ENCODE results near the gene UBE2H. TPM values are rescaled to one million over a fixed set of nuclear protein-coding genes. Genes with fewer than 3 reads are reported as not detected.
A peak's percentile ranks its signal among the peaks of the same experiment; 100 is the strongest.

UBE2H gene
- total RNA-seq, 1 experiment from 2014 or later, result 75.1 TPM

DNA sequence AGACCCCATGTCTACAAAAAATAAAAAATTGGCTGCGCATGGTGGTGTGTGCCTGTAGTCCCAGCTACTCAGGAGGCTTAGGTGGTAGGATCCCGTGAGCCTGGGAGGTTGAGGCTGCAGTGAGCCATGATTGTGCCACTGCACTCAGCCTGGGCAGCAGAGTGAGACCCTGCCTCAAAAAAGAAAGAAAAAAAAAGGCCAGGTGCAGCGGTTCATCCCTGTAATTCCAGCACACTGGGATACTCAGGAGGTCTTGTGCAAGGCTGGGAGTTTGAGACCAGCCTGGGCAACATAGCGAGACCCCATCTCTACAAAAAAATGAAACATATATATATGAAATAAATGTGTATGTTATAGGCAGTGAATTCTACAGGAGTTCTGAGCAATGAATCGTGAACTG is 44.5 kb upstream of the UBE2H start:
- Histone ChIP-seq H2BK20ac (ENCODE audit: low read depth, low read length, poor library complexity, severe bottlenecking) (no peak overlapping the region), H4K91ac (ENCODE audit: insufficient read length, low read depth, low read length) (no peak overlapping the region), H3K4me1 (ENCODE audit: insufficient read depth, low read length) (no peaks in the 10 kb centered on the region), H3K14ac (ENCODE audit: insufficient read depth, low read length) (no peak overlapping the region), H4K20me1 (ENCODE audit: control insufficient read depth, insufficient read depth, insufficient read length) (no peaks in the 10 kb centered on the region), H2AFZ (ENCODE audit: low read length) (no peak overlapping the region), H3K56ac (ENCODE audit: insufficient read length, low read depth, low read length) (no peak overlapping the region), H2AK5ac (ENCODE audit: insufficient read length, low read length) (no peak overlapping the region), H2BK5ac (ENCODE audit: insufficient read length, low read length) (no peak overlapping the region), H3K27ac (ENCODE audit: insufficient read length, low read depth, low read length) (no peak overlapping the region), H3K9ac (ENCODE audit: extremely low read depth, insufficient read length, low read length) (no peak overlapping the region), H3K23me2 (ENCODE audit: insufficient read length, low read depth, low read length, poor library complexity, severe bottlenecking) (no peaks in the 10 kb centered on the region), H3K18ac (ENCODE audit: insufficient read length, low read depth, low read length) (no peak overlapping the region), H2BK12ac (ENCODE audit: insufficient read length, low read depth, low read length) (no peak overlapping the region), H3K23ac (ENCODE audit: insufficient read length, low read depth, low read length) (no peak overlapping the region), H3T11ph (ENCODE audit: low read length) (no peak overlapping the region), H3K79me1 (ENCODE audit: insufficient read depth, low read depth, low read length, poor library complexity, severe bottlenecking) (no peaks in the 10 kb centered on the region), H4K5ac (ENCODE audit: insufficient read length, low read depth, low read length) (no peak overlapping the region), H2BK120ac (ENCODE audit: low read depth, low read length, poor library complexity, severe bottlenecking) (no peak overlapping the region), H3K27me3 (ENCODE audit: insufficient read depth, low read length) (no peaks in the 10 kb centered on the region), H4K8ac (replicated peaks; ENCODE audit: insufficient read length, low read depth, low read length) (no peak overlapping the region), H3K4ac (ENCODE audit: low read depth, low read length) (no peak overlapping the region), H3K79me2 (ENCODE audit: insufficient read depth, low read length) (no peaks in the 10 kb centered on the region; the same call in 1 of the 2 replicates), H3K9me3 (ENCODE audit: control insufficient read depth, low read depth, low read length) (no peaks in the 10 kb centered on the region), H2BK15ac (ENCODE audit: low read depth, low read length) (no peak overlapping the region), H3K4me2 (ENCODE audit: insufficient read depth, insufficient read length, low read length) (no peak overlapping the region)
- no peaks in the 10 kb centered on the region for H3K4me1 Mint-ChIP-seq
- H3K36me3 Mint-ChIP-seq (ENCODE audit: insufficient read depth in 1 of 3, low read depth in 3 of 3), result no peaks in the 10 kb centered on the region
- WGBS (ENCODE audit: extremely low coverage, insufficient read length, low lambda C conversion rate), result no CpG with 5 or more reads among the region's 5 CpGs
- peak overlapping the region in 1 of 3 experiments; percentile 92; a peak in 1 of 7 replicates for H3K27ac Mint-ChIP-seq
- TF ChIP-seq, protein P1, sequence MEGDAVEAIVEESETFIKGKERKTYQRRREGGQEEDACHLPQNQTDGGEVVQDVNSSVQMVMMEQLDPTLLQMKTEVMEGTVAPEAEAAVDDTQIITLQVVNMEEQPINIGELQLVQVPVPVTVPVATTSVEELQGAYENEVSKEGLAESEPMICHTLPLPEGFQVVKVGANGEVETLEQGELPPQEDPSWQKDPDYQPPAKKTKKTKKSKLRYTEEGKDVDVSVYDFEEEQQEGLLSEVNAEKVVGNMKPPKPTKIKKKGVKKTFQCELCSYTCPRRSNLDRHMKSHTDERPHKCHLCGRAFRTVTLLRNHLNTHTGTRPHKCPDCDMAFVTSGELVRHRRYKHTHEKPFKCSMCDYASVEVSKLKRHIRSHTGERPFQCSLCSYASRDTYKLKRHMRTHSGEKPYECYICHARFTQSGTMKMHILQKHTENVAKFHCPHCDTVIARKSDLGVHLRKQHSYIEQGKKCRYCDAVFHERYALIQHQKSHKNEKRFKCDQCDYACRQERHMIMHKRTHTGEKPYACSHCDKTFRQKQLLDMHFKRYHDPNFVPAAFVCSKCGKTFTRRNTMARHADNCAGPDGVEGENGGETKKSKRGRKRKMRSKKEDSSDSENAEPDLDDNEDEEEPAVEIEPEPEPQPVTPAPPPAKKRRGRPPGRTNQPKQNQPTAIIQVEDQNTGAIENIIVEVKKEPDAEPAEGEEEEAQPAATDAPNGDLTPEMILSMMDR (conservative IDR thresholded peaks at IDR 0.05), result no peak
- no peak for DNase-seq
- H3K4me3 Mint-ChIP-seq, result no peak overlapping the region
- no peaks in the 10 kb centered on the region; a peak in 1 of 5 replicates for H3K9me3 Mint-ChIP-seq
- H3K27me3 Mint-ChIP-seq (ENCODE audit: low read depth), result no peaks in the 10 kb centered on the region
